MCF 10A (cell line): ENCODE data around the gene CLN5. TPM values are rescaled to one million over a fixed set of nuclear protein-coding genes. Genes with fewer than 3 reads are reported as not detected.
"Not testable (repeated sequence)": the region's sequence is repeated elsewhere in the genome, so short reads cannot be mapped to it uniquely, and the experiment has no call there.

Experiments used
- BruUV-seq: library from RNA; stranded (reverse); fragments of 400-500 nt; replicated peaks from 2 replicates; lab custom pipeline; 2021; lab: Mats Ljungman, UMichigan
- CTCF ChIA-PET: fragments of 300-600 bp; sonication (Branson Sonifier 250); formaldehyde crosslinking; extraction: SDS; loops from one replicate; lab custom pipeline; 2021; ENCODE audit warnings: antibody characterized with exemption, inconsistent platforms; lab: Yijun Ruan, JAX
- POLR2A ChIA-PET: fragments of 300-600, 350-650 bp; sonication (Branson Sonifier 250); formaldehyde crosslinking; extraction: SDS; loops from one replicate; lab custom pipeline; 2020; ENCODE audit warnings: antibody characterized with exemption, inconsistent platforms; lab: Yijun Ruan, JAX
- DNase-seq: peaks from one replicate; pipeline ENCODE4 v3.0.0-alpha.2; 2018; ENCODE audit not compliant: unreplicated experiment
- H3K27ac Mint-ChIP-seq: one replicate; pipeline ENCODE4 v1.8.0; 2022; ENCODE audit warnings: mild to moderate bottlenecking, low read depth, mixed read lengths; ENCODE audit not compliant: unreplicated experiment
- H3K27me3 Mint-ChIP-seq: one replicate; pipeline ENCODE4 v1.8.0; 2022; ENCODE audit warnings: mixed read lengths; ENCODE audit not compliant: insufficient read depth, unreplicated experiment
- H3K36me3 Mint-ChIP-seq: one replicate; pipeline ENCODE4 v1.8.0; 2022; ENCODE audit warnings: mild to moderate bottlenecking, moderate library complexity, mixed read lengths; ENCODE audit not compliant: insufficient read depth, unreplicated experiment
- H3K4me1 Mint-ChIP-seq: one replicate; pipeline ENCODE4 v1.8.0; 2022; ENCODE audit warnings: mixed read lengths; ENCODE audit not compliant: insufficient read depth, unreplicated experiment
- H3K4me3 Mint-ChIP-seq: one replicate; pipeline ENCODE4 v1.8.0; 2022; ENCODE audit warnings: mild to moderate bottlenecking, moderate library complexity, mixed read lengths; ENCODE audit not compliant: unreplicated experiment
- H3K9me3 Mint-ChIP-seq: one replicate; pipeline ENCODE4 v1.8.0; 2022; ENCODE audit warnings: mixed read lengths; ENCODE audit not compliant: unreplicated experiment
- intact Hi-C: fragments of 100-400 bp; cut with micrococcal nuclease; formaldehyde crosslinking; loops from 2 replicates; pipeline ENCODE4 v1.14.1; 2022
- total RNA-seq: library from RNA; stranded (reverse); gene quantifications from 2 replicates; pipeline ENCODE4 v1.2.3, GENCODE V29; 2022
- TF ChIP-seq, protein P1 (sequence below): fragments of 200-600 bp; IDR thresholded peaks from one replicate; pipeline ENCODE4 v1.8.0; 2022; ENCODE audit warnings: antibody characterized with exemption, mild to moderate bottlenecking; ENCODE audit not compliant: unreplicated experiment

Gene CLN5
- total RNA-seq, 1 experiment from 2014 or later: 16.0 TPM

DNA sequence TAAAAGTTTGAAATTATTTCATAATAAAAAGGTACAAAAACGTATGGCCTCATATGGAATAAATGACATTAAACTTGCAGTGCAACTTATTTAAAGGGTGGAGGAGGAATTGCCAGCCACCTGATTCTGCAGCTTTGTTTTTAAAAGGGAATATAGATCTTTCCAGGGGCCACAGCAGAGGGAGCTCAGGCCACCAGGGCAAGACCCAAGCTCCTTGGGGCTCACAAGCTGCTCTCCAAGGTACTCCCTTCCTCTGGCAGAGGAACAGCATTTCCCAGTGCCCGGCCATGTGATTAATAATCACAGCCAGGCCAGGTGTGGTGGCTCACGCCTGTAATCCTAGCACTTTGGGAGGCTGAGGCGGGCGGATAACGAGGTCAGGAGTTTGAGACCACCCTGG, 37.3 kb upstream of the CLN5 start:
- Mint-ChIP-seq H3K4me1 (no peaks in the 10 kb centered on the region), H3K27ac (no peak overlapping the region), H3K4me3 (no peak overlapping the region), H3K36me3 (no peaks in the 10 kb centered on the region), H3K9me3 (no peaks in the 10 kb centered on the region), H3K27me3 (peaks cover 11% of the 10 kb centered on the region)
- no TSS peak for BruUV-seq
- ChIA-PET CTCF (interaction anchor here (0.6 to 1.6 kb wide), 2 partner anchors 9 to 1364 kb away, joined by 3 to 4 read pairs; no protein-coding TSS in a partner anchor), POLR2A (interaction anchor here (1.1 kb wide), 1 partner anchor 10 kb away, joined by 4 read pairs; no protein-coding TSS in a partner anchor)
- intact Hi-C loops: no loop called here
- no peak for DNase-seq
- TF ChIP-seq, protein P1, sequence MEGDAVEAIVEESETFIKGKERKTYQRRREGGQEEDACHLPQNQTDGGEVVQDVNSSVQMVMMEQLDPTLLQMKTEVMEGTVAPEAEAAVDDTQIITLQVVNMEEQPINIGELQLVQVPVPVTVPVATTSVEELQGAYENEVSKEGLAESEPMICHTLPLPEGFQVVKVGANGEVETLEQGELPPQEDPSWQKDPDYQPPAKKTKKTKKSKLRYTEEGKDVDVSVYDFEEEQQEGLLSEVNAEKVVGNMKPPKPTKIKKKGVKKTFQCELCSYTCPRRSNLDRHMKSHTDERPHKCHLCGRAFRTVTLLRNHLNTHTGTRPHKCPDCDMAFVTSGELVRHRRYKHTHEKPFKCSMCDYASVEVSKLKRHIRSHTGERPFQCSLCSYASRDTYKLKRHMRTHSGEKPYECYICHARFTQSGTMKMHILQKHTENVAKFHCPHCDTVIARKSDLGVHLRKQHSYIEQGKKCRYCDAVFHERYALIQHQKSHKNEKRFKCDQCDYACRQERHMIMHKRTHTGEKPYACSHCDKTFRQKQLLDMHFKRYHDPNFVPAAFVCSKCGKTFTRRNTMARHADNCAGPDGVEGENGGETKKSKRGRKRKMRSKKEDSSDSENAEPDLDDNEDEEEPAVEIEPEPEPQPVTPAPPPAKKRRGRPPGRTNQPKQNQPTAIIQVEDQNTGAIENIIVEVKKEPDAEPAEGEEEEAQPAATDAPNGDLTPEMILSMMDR: no peak

DNA sequence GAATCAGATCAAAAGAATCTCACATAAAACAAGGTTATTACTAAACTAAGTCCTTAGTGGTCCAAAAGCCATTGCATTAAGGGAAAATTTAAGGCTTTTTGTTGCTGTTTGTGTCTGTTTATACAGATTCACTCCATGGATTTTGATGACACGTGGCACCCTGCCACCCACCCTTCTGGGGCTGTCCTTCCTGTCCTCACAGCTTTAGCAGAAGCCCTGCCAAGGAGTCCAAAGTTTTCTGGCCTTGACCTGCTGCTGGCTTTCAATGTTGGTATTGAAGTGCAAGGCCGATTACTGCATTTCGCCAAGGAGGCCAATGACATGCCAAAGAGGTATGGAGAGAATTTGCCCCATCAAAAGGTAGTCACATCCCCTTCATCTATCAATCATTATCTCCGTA, 36.7 kb upstream of the CLN5 start:
- no peak overlapping the region for H3K4me3 Mint-ChIP-seq
- H3K9me3 Mint-ChIP-seq: peaks cover 2% of the 10 kb centered on the region
- ChIA-PET POLR2A (interaction anchor here (1.1 kb wide), 1 partner anchor 11 kb away, joined by 4 read pairs; no protein-coding TSS in a partner anchor), CTCF (interaction anchor here (1.6 kb wide), 1 partner anchor 9 kb away, joined by 4 read pairs; no protein-coding TSS in a partner anchor)
- H3K4me1 Mint-ChIP-seq: no peaks in the 10 kb centered on the region
- no peak overlapping the region for H3K27ac Mint-ChIP-seq
- BruUV-seq: no TSS peak
- TF ChIP-seq, protein P1: no peak
- intact Hi-C loops: no loop called here
- peaks cover 11% of the 10 kb centered on the region for H3K27me3 Mint-ChIP-seq
- no peaks in the 10 kb centered on the region for H3K36me3 Mint-ChIP-seq
- no peak for DNase-seq

DNA sequence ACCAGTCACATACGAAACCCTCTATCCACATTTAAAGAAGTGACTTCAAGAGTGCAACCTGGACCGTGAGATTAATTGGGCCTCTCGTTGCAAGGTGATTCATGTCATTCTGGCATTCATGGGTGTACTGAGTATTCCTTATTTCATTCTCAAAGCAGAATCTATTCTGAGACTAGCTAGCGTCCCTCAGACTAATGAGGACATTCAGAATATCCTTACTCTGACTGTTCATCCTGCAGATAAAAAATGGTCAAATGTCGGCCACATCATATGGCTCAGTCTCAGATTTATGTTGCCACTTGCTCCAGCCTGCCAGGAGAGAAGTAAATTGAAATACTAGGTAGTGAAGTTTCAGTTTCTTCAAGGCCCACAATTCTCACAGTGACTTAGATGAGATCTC, 36.2 kb upstream of the CLN5 start:
- ChIA-PET CTCF (interaction anchor here (1.5 to 1.6 kb wide), 2 partner anchors 10 to 25 kb away, joined by 4 to 5 read pairs; no protein-coding TSS in a partner anchor), POLR2A (interaction anchor here (1.7 kb wide), 1 partner anchor 10 kb away, joined by 7 read pairs; no protein-coding TSS in a partner anchor)
- no TSS peak for BruUV-seq
- Mint-ChIP-seq H3K36me3 (no peaks in the 10 kb centered on the region), H3K4me1 (no peaks in the 10 kb centered on the region), H3K4me3 (no peak overlapping the region), H3K27me3 (peaks cover 11% of the 10 kb centered on the region), H3K9me3 (peaks cover 7% of the 10 kb centered on the region), H3K27ac (no peak overlapping the region)
- intact Hi-C loops: no loop called here
- DNase-seq: no peak
- TF ChIP-seq, protein P1: no peak

DNA sequence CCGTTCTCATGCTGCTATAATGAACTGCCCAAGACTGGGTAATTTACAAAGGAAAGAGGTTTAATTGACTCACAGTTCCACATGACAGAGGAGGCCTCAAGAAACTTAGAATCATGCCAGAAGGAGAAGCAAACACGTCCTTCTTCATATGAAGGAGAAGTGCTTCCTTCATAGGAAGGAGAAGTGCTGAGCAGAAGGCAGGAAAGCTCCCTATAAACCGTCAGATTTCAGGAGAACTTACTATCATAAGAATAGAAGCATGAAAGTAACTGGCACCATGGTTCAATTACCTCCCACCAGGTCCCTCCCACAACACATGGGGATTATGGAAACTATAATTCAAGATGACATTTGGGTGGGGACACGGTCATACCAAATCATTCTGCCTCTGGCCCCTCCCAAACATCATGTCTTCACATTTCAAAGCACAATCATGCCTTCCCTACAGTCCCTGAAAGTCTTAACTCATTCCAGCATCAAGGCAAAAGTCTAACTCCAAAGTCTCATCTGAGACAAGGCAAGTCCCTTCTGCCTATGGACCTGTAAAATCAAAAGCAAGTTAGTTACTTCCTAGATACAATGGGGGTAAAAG, 32.9 kb upstream of the CLN5 start:
- Mint-ChIP-seq H3K9me3 (peaks cover 17% of the 10 kb centered on the region), H3K27ac (no peak overlapping the region), H3K36me3 (no peaks in the 10 kb centered on the region), H3K27me3 (no peaks in the 10 kb centered on the region), H3K4me1 (no peaks in the 10 kb centered on the region), H3K4me3 (no peak overlapping the region)
- ChIA-PET POLR2A (interaction anchor here (0.6 kb wide), 2 partner anchors 27 to 29 kb away, joined by 3 to 4 read pairs; no protein-coding TSS in a partner anchor), CTCF (interaction anchor here (0.6 to 1.1 kb wide), 2 partner anchors 22 kb away, joined by 3 to 4 read pairs; no protein-coding TSS in a partner anchor)
- no peak for DNase-seq
- no TSS peak for BruUV-seq
- TF ChIP-seq, protein P1: no peak
- intact Hi-C loops: no loop called here

DNA sequence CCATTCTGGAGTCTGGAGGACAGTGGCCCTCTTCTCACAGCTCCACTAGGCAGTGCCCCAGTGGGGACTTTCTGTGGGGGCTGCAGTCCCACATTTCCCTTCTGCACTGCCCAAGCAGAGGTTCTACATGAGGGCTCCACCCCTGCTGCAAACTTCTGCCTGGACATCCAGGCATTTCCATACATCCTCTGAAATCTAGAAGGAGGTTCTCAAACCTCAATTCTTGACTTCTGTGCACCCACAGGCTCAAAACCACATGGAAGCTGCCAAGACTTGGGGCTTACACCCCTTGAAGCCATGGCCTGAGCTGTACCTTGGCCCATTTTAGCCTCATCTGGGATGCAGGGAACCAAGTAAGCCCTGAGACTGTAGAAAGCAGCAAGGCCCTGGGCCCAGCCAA, 32.1 kb upstream of the CLN5 start:
- BruUV-seq, DNase-seq, intact Hi-C loops, H3K27ac Mint-ChIP-seq, H3K27me3 Mint-ChIP-seq, H3K4me1 Mint-ChIP-seq, H3K4me3 Mint-ChIP-seq, H3K36me3 Mint-ChIP-seq: not testable (repeated sequence)
- peaks cover 17% of the 10 kb centered on the region for H3K9me3 Mint-ChIP-seq
- CTCF ChIA-PET: interaction anchor here (0.6 kb wide), 1 partner anchor 23 kb away, joined by 3 read pairs; no protein-coding TSS in a partner anchor
- POLR2A ChIA-PET: interaction anchor here (0.6 kb wide), 2 partner anchors 28 to 30 kb away, joined by 3 to 4 read pairs; no protein-coding TSS in a partner anchor
